HG02885 (cell line): ENCODE results near the gene PTPRE.

ENCODE experiments used
- ATAC-seq: cut with Tn5 transposase; IDR thresholded peaks from one replicate; pipeline ENCODE4 v1.9.1; 2021; ENCODE audit warnings: mild to moderate bottlenecking; ENCODE audit not compliant: unreplicated experiment, poor library complexity

The PTPRE gene

GRCh38 chr10:128036746-128037543 lies 130.0 kb downstream of the PTPRE start:
- no peak for ATAC-seq

GRCh38 chr10:128040096-128040495 lies 133.2 kb downstream of the PTPRE start:
- no peak for ATAC-seq

- no peak for ATAC-seq
Measured at GRCh38 chr10:128040681-128041080, 133.8 kb downstream of the PTPRE start.

- no peak for ATAC-seq
Measured at GRCh38 chr10:128042131-128042610, 135.3 kb downstream of the PTPRE start.

- ATAC-seq, result no peak
Measured at GRCh38 chr10:128043259-128044045, 136.5 kb downstream of the PTPRE start.

- no peak for ATAC-seq
Measured at GRCh38 chr10:128044186-128044585, 137.3 kb downstream of the PTPRE start.

GRCh38 chr10:128044961-128045832 lies 138.3 kb downstream of the PTPRE start:
- no peak for ATAC-seq

GRCh38 chr10:128045833-128046120 lies 138.9 kb downstream of the PTPRE start:
- ATAC-seq, result no peak

- no peak for ATAC-seq
Measured at GRCh38 chr10:128046156-128046952, 139.5 kb downstream of the PTPRE start.

- no peak for ATAC-seq
Measured at GRCh38 chr10:128046953-128047290, 140.0 kb downstream of the PTPRE start.

GRCh38 chr10:128047351-128047750 lies 140.4 kb downstream of the PTPRE start:
- peak; percentile 98 for ATAC-seq

GRCh38 chr10:128047991-128048818 lies 141.3 kb downstream of the PTPRE start:
- ATAC-seq, result peak; percentile 36

GRCh38 chr10:128048819-128049210 lies 141.9 kb downstream of the PTPRE start:
- no peak for ATAC-seq

- no peak for ATAC-seq
Measured at GRCh38 chr10:128049226-128050120, 142.6 kb downstream of the PTPRE start.

GRCh38 chr10:128050121-128050516 lies 143.2 kb downstream of the PTPRE start:
- ATAC-seq, result no peak

- ATAC-seq, result no peak
Measured at GRCh38 chr10:128050936-128051335, 144.0 kb downstream of the PTPRE start.

- no peak for ATAC-seq
Measured at GRCh38 chr10:128051548-128051947, 144.6 kb downstream of the PTPRE start.

- ATAC-seq, result no peak
Measured at GRCh38 chr10:128052696-128053095, 145.8 kb downstream of the PTPRE start.
